CD8-positive, alpha-beta memory T cell (primary cell): ENCODE data around the gene ZNF267. TPM values are rescaled to one million over a fixed set of nuclear protein-coding genes. Genes with fewer than 3 reads are reported as not detected.
"Not testable (repeated sequence)": the region's sequence is repeated elsewhere in the genome, so short reads cannot be mapped to it uniquely, and the experiment has no call there.

Experiments used
- CTCF ChIA-PET: fragments of 350-600 bp; sonication (Branson Sonifier 250); formaldehyde crosslinking; loops from one replicate; lab custom pipeline; 2021; ENCODE audit warnings: antibody characterized with exemption; lab: Charles Lee
- POLR2A ChIA-PET: fragments of 350-600 bp; sonication (Branson Sonifier 250); formaldehyde crosslinking; loops from one replicate; lab custom pipeline; 2021; ENCODE audit warnings: antibody characterized with exemption; lab: Charles Lee
- DNase-seq, 5 donors: peaks; one replicate each; pipeline versions ENCODE4 v3.0.0 to v3.0.0-alpha.2; 2020 to 2022; ENCODE audit warnings: mixed read lengths in 1 of 5
- H3K27ac ChIP-seq: one replicate; pipeline ENCODE4 v1.7.0; 2013; ENCODE audit warnings: low read depth, mild to moderate bottlenecking, low read length, moderate library complexity
- H3K27me3 ChIP-seq: 2 replicates; pipeline ENCODE4 v1.7.0; 2013; ENCODE audit warnings: low read length, mild to moderate bottlenecking; ENCODE audit not compliant: insufficient read depth, poor library complexity, severe bottlenecking
- H3K36me3 ChIP-seq: 2 replicates; pipeline ENCODE4 v1.7.0; 2013; ENCODE audit warnings: mild to moderate bottlenecking, low read length, moderate library complexity; ENCODE audit not compliant: insufficient read depth
- H3K4me1 ChIP-seq: 2 replicates; pipeline ENCODE4 v1.7.0; 2013; ENCODE audit warnings: mild to moderate bottlenecking, low read length, moderate library complexity; ENCODE audit not compliant: insufficient read depth
- H3K4me3 ChIP-seq: 2 replicates; pipeline ENCODE4 v1.7.0; 2013; ENCODE audit warnings: mild to moderate bottlenecking, low read length
- H3K9me3 ChIP-seq: 2 replicates; pipeline ENCODE4 v1.7.0; 2013; ENCODE audit warnings: mild to moderate bottlenecking, low read length
- H3K27ac Mint-ChIP-seq, 8 donors: one replicate each; pipeline ENCODE4 v1.8.0; 2020 to 2021; ENCODE audit warnings: mixed read lengths in 8 of 8, mild to moderate bottlenecking in 6 of 8, inconsistent platforms in 3 of 8, moderate library complexity in 3 of 8
- H3K27me3 Mint-ChIP-seq, 2 donors: one replicate each; pipeline ENCODE4 v1.8.0; 2020 to 2021; ENCODE audit warnings: mixed read lengths in 2 of 2, mild to moderate bottlenecking in 1 of 2, moderate library complexity in 1 of 2
- H3K36me3 Mint-ChIP-seq, 3 donors: one replicate each; pipeline ENCODE4 v1.8.0; 2020 to 2021; ENCODE audit warnings: mixed read lengths in 3 of 3, inconsistent platforms in 1 of 3, mild to moderate bottlenecking in 1 of 3
- H3K4me1 Mint-ChIP-seq, 3 donors: one replicate each; pipeline ENCODE4 v1.8.0; 2020 to 2021; ENCODE audit warnings: mixed read lengths in 3 of 3, inconsistent platforms in 1 of 3, mild to moderate bottlenecking in 1 of 3
- H3K4me3 Mint-ChIP-seq, 7 donors: one replicate each; pipeline ENCODE4 v1.8.0; 2020 to 2021; ENCODE audit warnings: mixed read lengths in 7 of 7, mild to moderate bottlenecking in 6 of 7, moderate library complexity in 4 of 7, inconsistent platforms in 2 of 7
- H3K9me3 Mint-ChIP-seq, 5 donors: one replicate each; pipeline ENCODE4 v1.8.0; 2020 to 2022; ENCODE audit warnings: mixed read lengths in 5 of 5, mild to moderate bottlenecking in 3 of 5, moderate library complexity in 2 of 5, inconsistent platforms in 1 of 5
- polyA plus RNA-seq: library from polyadenylated mRNA; unstranded; fragments of 300-500 nt; fragmentation: Illumina TruSeq; gene quantifications from one replicate; pipeline ENCODE4 v1.2.3, GENCODE V29; 2021
- total RNA-seq, 2 experiments: library from RNA; stranded (reverse); gene quantifications; one replicate each; pipeline ENCODE4 v1.2.3, GENCODE V29; 2021

Gene ZNF267
- total RNA-seq (10 to 100 TPM; 89.0 to 89.7 TPM), polyA plus RNA-seq (15.5 TPM)

- H3K9me3 Mint-ChIP-seq: no peaks in the 10 kb centered on the region
- Histone ChIP-seq H3K4me3 (peak within 1 kb of the TSS; percentile 77), H3K27ac (peak within 1 kb of the TSS; percentile 92), H3K27me3 (no peaks in the 10 kb centered on the region), H3K9me3 (no peaks in the 10 kb centered on the region), H3K4me1 (peaks cover 75% of the 10 kb centered on the region), H3K36me3 (peaks cover 6% of the 10 kb centered on the region)
- ChIA-PET CTCF (interaction anchor here (1.0 to 1.7 kb wide), 6 partner anchors 8 to 418 kb away, joined by 3 to 6 read pairs (median 3); no protein-coding TSS in a partner anchor), POLR2A (interaction anchor here (0.5 to 1.4 kb wide), 13 partner anchors 8 to 1495 kb away, joined by 3 to 8 read pairs (median 5); partner anchors contain the start of gene RUSF1)
- H3K27ac Mint-ChIP-seq: peak within 1 kb of the TSS; percentile 94 to 100 (median 97)
- peaks cover 80 to 89% (median 86%) of the 10 kb centered on the region in 3 donors for H3K4me1 Mint-ChIP-seq
- H3K27me3 Mint-ChIP-seq: no peaks in the 10 kb centered on the region
- peaks cover 0 to 42% (median 6%) of the 10 kb centered on the region in 3 donors for H3K36me3 Mint-ChIP-seq
- H3K4me3 Mint-ChIP-seq: peak within 1 kb of the TSS; percentile 94 to 100 (median 97)
- DNase-seq: peak; percentile 89 to 96 (median 92)
Measured at GRCh38 chr16:31873556-31874365, at the start of gene ZNF267. TSS of gene ZNF267 (plus strand) at chr16:31873807. CDS start at chr16:31873967, 160 bp downstream.

DNA sequence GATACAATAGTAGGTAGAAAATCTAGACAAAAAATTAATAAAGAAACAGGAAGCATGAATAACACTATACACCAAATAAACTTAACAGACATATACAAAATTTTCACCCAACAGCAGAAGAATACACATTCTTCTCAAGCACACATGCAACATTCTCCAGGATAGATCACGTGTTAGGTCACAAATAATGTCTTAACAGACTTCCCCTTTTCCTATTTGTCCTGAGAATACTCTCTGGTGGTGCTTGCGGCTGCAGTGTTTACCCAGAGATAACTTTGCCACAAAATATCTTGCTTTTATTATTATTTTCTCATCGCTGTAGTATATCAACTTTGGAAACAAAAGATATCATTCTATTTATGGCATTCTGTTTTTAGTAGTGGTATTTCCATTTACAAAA is 40.6 kb upstream of the ZNF267 start:
- H3K4me3 ChIP-seq: no peak overlapping the region
- no peak overlapping the region for H3K27ac Mint-ChIP-seq
- peaks cover 8 to 10% of the 10 kb centered on the region in 2 donors for H3K27me3 Mint-ChIP-seq
- H3K4me1 Mint-ChIP-seq: no peaks in the 10 kb centered on the region
- ChIA-PET CTCF (no interaction called here), POLR2A (no interaction called here)
- H3K27me3 ChIP-seq: no peaks in the 10 kb centered on the region
- no peaks in the 10 kb centered on the region for H3K4me1 ChIP-seq
- H3K9me3 ChIP-seq: no peaks in the 10 kb centered on the region
- H3K36me3 Mint-ChIP-seq: peaks cover 0 to 13% (median 0%) of the 10 kb centered on the region in 3 donors
- DNase-seq: no peak
- H3K27ac ChIP-seq: no peak overlapping the region
- peaks cover 7 to 21% (median 16%) of the 10 kb centered on the region in 5 donors for H3K9me3 Mint-ChIP-seq
- H3K36me3 ChIP-seq: no peaks in the 10 kb centered on the region
- H3K4me3 Mint-ChIP-seq: no peak overlapping the region

DNA sequence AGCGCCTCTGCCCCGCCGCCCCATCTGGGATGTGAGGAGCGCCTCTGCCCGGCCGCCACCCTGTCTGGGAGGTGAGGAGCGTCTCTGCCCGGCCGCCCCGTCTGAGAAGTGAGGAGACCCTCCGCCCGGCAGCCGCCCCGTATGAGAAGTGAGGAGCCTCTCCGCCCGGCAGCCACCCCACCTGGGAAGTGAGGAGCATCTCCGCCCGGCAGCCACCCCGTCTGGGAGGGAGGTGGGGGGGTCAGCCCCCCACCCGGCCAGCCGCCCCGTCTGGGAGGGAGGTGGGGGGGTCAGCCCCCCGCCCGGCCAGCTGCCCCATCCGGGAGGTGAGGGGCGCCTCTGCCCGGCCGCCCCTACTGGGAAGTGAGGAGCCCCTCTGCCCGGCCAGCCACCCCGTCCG is 37.2 kb upstream of the ZNF267 start:
- H3K4me3 Mint-ChIP-seq, H3K27me3 ChIP-seq, POLR2A ChIA-PET, H3K4me1 ChIP-seq, DNase-seq, H3K27ac Mint-ChIP-seq, CTCF ChIA-PET, H3K4me3 ChIP-seq, H3K4me1 Mint-ChIP-seq, H3K9me3 ChIP-seq, H3K27ac ChIP-seq, H3K36me3 ChIP-seq: not testable (repeated sequence)
- H3K36me3 Mint-ChIP-seq: peaks cover 0 to 24% (median 0%) of the 10 kb centered on the region in 3 donors
- H3K9me3 Mint-ChIP-seq: peaks cover 7 to 22% (median 15%) of the 10 kb centered on the region in 5 donors
- peaks cover 10 to 22% of the 10 kb centered on the region in 2 donors for H3K27me3 Mint-ChIP-seq

DNA sequence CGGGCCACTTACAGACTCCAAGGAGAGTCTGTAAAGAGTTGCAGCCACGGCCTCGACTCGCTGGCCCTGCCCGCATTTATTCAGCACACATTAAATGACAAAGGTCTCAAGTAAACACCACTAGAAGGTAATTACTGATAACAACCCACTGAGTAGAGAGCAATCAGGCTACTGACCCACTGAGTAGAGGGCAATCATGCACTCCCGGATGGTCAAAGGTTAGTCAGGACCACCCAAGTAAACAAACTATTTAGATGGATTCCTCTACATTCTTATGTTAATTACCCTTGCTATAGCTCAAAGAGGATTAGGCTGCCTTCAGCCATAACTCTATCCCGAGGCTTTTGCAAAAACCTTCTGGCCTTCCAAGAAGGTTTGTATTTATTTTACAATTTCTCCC is 30.7 kb upstream of the ZNF267 start:
- Mint-ChIP-seq H3K9me3 (peaks cover 20 to 38% (median 30%) of the 10 kb centered on the region in 5 donors), H3K4me3 (no peak overlapping the region), H3K27me3 (peaks cover 15 to 34% of the 10 kb centered on the region in 2 donors), H3K4me1 (no peaks in the 10 kb centered on the region), H3K36me3 (peaks cover 0 to 30% (median 5%) of the 10 kb centered on the region in 3 donors), H3K27ac (no peak overlapping the region)
- CTCF ChIA-PET: no interaction called here
- no peaks in the 10 kb centered on the region for H3K9me3 ChIP-seq
- H3K4me3 ChIP-seq: no peak overlapping the region
- H3K4me1 ChIP-seq: no peaks in the 10 kb centered on the region
- POLR2A ChIA-PET: no interaction called here
- no peaks in the 10 kb centered on the region for H3K36me3 ChIP-seq
- no peaks in the 10 kb centered on the region for H3K27me3 ChIP-seq
- no peak for DNase-seq
- no peak overlapping the region for H3K27ac ChIP-seq

DNA sequence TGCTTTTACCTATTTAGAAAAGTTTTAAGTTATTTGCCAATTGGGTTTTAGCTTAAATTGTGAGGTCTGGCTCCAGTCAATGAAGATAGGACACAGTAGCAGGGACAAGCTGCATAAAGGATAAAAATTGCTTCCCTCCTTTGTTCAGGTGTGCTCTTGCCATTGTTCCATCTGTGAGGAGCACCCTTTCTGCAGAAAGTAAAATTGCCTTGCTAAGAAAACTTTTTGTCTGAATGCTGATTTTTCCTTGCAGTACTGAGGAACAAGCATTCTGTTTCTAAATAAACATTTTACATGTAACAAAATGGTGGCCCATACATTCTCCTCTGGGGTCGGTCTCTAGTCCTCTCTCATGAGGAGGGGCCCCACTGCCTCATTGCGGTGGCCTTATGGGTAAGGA is 25.0 kb upstream of the ZNF267 start:
- H3K4me3 ChIP-seq, H3K4me3 Mint-ChIP-seq, H3K36me3 ChIP-seq, H3K4me1 ChIP-seq, POLR2A ChIA-PET, H3K27ac ChIP-seq, H3K27ac Mint-ChIP-seq, CTCF ChIA-PET, H3K9me3 ChIP-seq, H3K27me3 ChIP-seq, DNase-seq, H3K4me1 Mint-ChIP-seq: not testable (repeated sequence)
- H3K27me3 Mint-ChIP-seq: peaks cover 9 to 12% of the 10 kb centered on the region in 2 donors
- H3K36me3 Mint-ChIP-seq: peaks cover 0 to 27% (median 5%) of the 10 kb centered on the region in 3 donors
- H3K9me3 Mint-ChIP-seq: peaks cover 22 to 50% (median 38%) of the 10 kb centered on the region in 5 donors

- no peak overlapping the region for H3K4me3 Mint-ChIP-seq
- Histone ChIP-seq H3K36me3 (no peaks in the 10 kb centered on the region), H3K27ac (no peak overlapping the region), H3K27me3 (no peaks in the 10 kb centered on the region), H3K9me3 (peaks cover 9% of the 10 kb centered on the region), H3K4me3 (no peak overlapping the region), H3K4me1 (no peaks in the 10 kb centered on the region)
- no peaks in the 10 kb centered on the region for H3K4me1 Mint-ChIP-seq
- peaks cover 0 to 14% (median 0%) of the 10 kb centered on the region in 3 donors for H3K36me3 Mint-ChIP-seq
- ChIA-PET CTCF (interaction anchor here (1.4 kb wide), 1 partner anchor 15 kb away, joined by 4 read pairs; no protein-coding TSS in a partner anchor), POLR2A (no interaction called here)
- no peak overlapping the region for H3K27ac Mint-ChIP-seq
- DNase-seq: no peak
- peaks cover 8 to 10% of the 10 kb centered on the region in 2 donors for H3K27me3 Mint-ChIP-seq
- H3K9me3 Mint-ChIP-seq: peaks cover 4 to 24% (median 14%) of the 10 kb centered on the region in 5 donors
Measured at GRCh38 chr16:31853291-31853690, 20.3 kb upstream of the ZNF267 start.

GRCh38 chr16:31860508-31860907 is 13.1 kb upstream of the ZNF267 start:
- no peak overlapping the region for H3K4me3 ChIP-seq
- H3K4me1 ChIP-seq: peaks cover 20% of the 10 kb centered on the region
- CTCF ChIA-PET: interaction anchor here (4.5 kb wide), 1 partner anchor 8 kb away, joined by 44 read pairs; no protein-coding TSS in a partner anchor
- no peaks in the 10 kb centered on the region for H3K36me3 ChIP-seq
- H3K4me1 Mint-ChIP-seq: peaks cover 19 to 29% (median 24%) of the 10 kb centered on the region in 3 donors
- peak overlapping the region in 1 of 8 donors; percentile 68 for H3K27ac Mint-ChIP-seq
- H3K9me3 Mint-ChIP-seq: no peaks in the 10 kb centered on the region
- H3K27me3 ChIP-seq: no peaks in the 10 kb centered on the region
- H3K4me3 Mint-ChIP-seq: no peak overlapping the region
- peaks cover 0 to 3% of the 10 kb centered on the region in 2 donors for H3K27me3 Mint-ChIP-seq
- DNase-seq: no peak
- H3K9me3 ChIP-seq: no peaks in the 10 kb centered on the region
- no peaks in the 10 kb centered on the region for H3K36me3 Mint-ChIP-seq
- no peak overlapping the region for H3K27ac ChIP-seq
- POLR2A ChIA-PET: no interaction called here

DNA sequence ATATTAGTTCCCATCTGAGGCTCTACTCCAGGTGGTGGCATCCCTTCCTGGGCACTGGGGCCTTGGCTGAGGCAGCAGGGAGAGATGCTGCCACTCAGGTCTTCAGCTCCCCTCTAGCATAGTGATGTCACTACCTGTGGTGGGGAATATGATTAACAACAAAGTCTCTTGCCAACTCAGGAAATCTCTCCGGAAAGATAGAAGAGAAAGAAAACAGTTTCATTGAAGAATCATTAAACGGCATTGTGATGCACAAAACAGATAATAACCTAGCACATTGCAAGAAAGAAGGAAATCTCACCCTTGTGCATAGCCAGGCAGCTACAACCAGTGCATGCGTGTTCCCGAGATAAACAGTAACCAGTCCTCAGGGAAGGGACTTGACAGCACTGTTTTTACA is 12.2 kb upstream of the ZNF267 start:
- no peak overlapping the region for H3K4me3 ChIP-seq
- H3K27me3 ChIP-seq: no peaks in the 10 kb centered on the region
- DNase-seq: peak in 2 of 5 donors; percentile 11 to 46
- H3K9me3 ChIP-seq: no peaks in the 10 kb centered on the region
- POLR2A ChIA-PET: no interaction called here
- Mint-ChIP-seq H3K9me3 (no peaks in the 10 kb centered on the region), H3K4me3 (peak overlapping the region in 5 of 7 donors; percentile 1 to 24 (median 6)), H3K36me3 (no peaks in the 10 kb centered on the region), H3K4me1 (peaks cover 19 to 29% (median 24%) of the 10 kb centered on the region in 3 donors), H3K27me3 (no peaks in the 10 kb centered on the region), H3K27ac (peak overlapping the region; percentile 3 to 91 (median 72))
- peaks cover 20% of the 10 kb centered on the region for H3K4me1 ChIP-seq
- no peak overlapping the region for H3K27ac ChIP-seq
- H3K36me3 ChIP-seq: no peaks in the 10 kb centered on the region
- CTCF ChIA-PET: interaction anchor here (4.5 kb wide), 1 partner anchor 7 kb away, joined by 44 read pairs; no protein-coding TSS in a partner anchor
